ENCODE measurements around the gene TCF12.

DNA sequence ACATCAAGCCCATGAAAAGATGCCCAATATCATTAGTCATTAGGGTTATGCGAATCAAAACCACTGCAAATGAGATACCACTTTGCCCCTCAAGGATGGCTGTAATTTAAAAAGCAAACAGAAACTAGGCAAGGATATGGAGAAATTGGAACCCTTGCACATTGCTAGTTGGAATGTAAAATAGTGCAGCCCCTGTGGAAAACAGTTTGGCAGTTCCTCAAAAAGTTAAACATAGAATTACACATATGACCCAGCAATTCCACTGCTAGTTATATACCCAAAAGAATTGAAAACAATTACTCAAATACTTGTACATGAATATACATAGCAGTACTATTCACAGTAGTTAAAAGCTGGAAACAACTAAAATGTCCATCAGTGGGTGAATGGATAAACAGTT, 271.0 kb downstream of the TCF12 start:
- no peak for TF ChIP-seq POLR2A (IDR thresholded peaks at IDR 0.05)
- no peak for TF ChIP-seq POLR2AphosphoS5 (IDR thresholded peaks at IDR 0.05)

Measured in transverse colon (tissue), 3 donors.